Urinary bladder (tissue), 4 donors: ENCODE results near the gene MAP6. TPM values are rescaled to one million over a fixed set of nuclear protein-coding genes. Genes with fewer than 3 reads are reported as not detected.
A peak's percentile ranks its signal among the peaks of the same experiment; 100 is the strongest.

Experiments used
- DNase-seq: peaks from one replicate; pipeline ENCODE4 v3.0.0-alpha.2; 2015; ENCODE audit errors: extremely low spot score
- H3K27ac ChIP-seq: one replicate; pipeline ENCODE4 v1.5.1; 2013; ENCODE audit warnings: low read depth, mild to moderate bottlenecking, moderate library complexity
- H3K36me3 ChIP-seq: one replicate; pipeline ENCODE4 v1.6.1; 2013; ENCODE audit warnings: mild to moderate bottlenecking, moderate library complexity; ENCODE audit not compliant: insufficient read depth
- H3K4me1 ChIP-seq: one replicate; pipeline ENCODE4 v1.6.1; 2013; ENCODE audit warnings: mild to moderate bottlenecking, moderate library complexity; ENCODE audit not compliant: insufficient read depth
- H3K4me3 ChIP-seq: one replicate; pipeline ENCODE4 v1.5.1; 2013; ENCODE audit warnings: low read depth, low read length
- WGBS: extraction: QIAGEN DNeasy Blood & Tissue Kit; methylation state at CpG from one replicate; pipeline ENCODE4 v1.1.7; 2013; 5-methylcytosine and 5-hydroxymethylcytosine counted together
- polyA plus RNA-seq: library from polyadenylated mRNA; stranded (reverse); fragments of 200-250 nt; gene quantifications from one replicate; pipeline ENCODE4 v1.2.3, GENCODE V29; 2013
- total RNA-seq: library from RNA; depleted of rRNA; stranded (reverse); fragments of >200 nt; gene quantifications from one replicate; pipeline ENCODE4 v1.2.3, GENCODE V29; 2014
- donor health status: healthy with polysubstance abuse.
- donor health status: healthy.

MAP6 gene
- total and polyA plus RNA-seq, 2 donors, result 5.6 to 8.0 TPM

DNA sequence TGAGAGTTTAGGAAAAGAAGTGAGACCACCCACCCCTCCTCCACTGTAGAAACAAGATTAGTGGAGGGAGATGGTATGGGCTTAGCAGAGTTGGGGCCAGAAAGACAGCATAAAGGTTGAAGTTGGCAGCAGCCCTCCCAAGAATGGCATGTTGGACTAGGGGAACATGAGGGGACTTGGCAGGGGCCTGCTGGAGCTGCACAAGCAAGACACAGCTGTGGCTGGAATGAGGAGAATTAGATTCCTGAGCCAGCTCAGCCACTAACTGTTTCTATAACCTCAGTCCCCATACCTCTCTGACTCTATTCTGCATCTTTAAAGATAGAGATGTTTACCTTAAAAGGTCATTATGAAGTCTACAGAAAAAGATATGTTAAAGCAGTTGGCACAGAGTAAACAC is 13.2 kb downstream of the MAP6 start:
- no peaks in the 10 kb centered on the region for H3K4me1 ChIP-seq
- no peak for DNase-seq
- H3K27ac ChIP-seq, result no peak overlapping the region
- no peak overlapping the region for H3K4me3 ChIP-seq
- H3K36me3 ChIP-seq, result no peaks in the 10 kb centered on the region

DNA sequence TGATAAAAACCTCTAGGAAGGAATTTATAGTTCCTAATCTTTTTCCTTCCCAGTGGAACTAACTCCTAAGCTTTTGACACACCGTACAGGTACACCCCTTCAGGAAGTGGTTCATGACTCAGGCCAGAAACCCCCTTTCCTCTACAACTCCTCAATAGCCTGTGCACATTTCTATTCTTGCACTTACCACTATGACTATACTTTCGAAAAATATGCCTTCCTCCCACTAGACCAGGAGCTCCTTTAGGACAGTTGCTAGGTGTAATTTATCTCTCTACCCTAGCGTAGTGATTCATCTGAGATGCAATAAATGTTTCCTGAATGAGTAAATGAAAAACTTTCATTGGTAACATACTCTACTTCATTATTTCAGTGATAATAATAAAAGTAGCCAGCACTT is 14.5 kb downstream of the MAP6 start:
- no peak overlapping the region for H3K27ac ChIP-seq
- DNase-seq, result no peak
- no peaks in the 10 kb centered on the region for H3K36me3 ChIP-seq
- H3K4me1 ChIP-seq, result no peaks in the 10 kb centered on the region
- no peak overlapping the region for H3K4me3 ChIP-seq
- 74% methylated on average over 3 of the region's 3 CpGs for WGBS

- no peak for DNase-seq
- WGBS, result 97% methylated on average over 1 of the region's 1 CpG
- Histone ChIP-seq H3K4me3 (no peak overlapping the region), H3K27ac (no peak overlapping the region), H3K36me3 (no peaks in the 10 kb centered on the region), H3K4me1 (no peaks in the 10 kb centered on the region)
These were observed 15.3 kb downstream of the MAP6 start for GRCh38 chr11:75653532-75653931.

DNA sequence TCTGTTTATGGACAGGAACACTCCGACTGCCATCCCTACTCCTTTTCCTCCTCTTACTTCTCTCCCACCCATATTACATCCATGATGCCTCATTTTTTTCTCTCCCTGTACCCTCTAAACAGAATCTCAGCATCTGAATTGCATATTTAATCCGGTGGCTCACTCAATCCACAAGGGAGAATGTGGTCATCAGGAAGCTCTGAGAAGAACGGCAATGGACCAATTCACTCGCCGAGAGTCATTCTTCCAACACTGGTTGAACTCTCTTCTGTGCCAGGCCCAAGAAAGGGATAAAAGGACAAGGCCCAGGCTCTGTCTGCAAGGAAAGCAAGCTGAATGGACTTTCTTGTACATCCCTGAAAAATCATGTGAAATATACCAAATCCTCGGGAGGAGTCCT is 15.9 kb downstream of the MAP6 start:
- H3K4me1 ChIP-seq, result no peaks in the 10 kb centered on the region
- no peaks in the 10 kb centered on the region for H3K36me3 ChIP-seq
- 90% methylated on average over 6 of the region's 6 CpGs for WGBS
- DNase-seq, result no peak
- H3K27ac ChIP-seq, result no peak overlapping the region
- no peak overlapping the region for H3K4me3 ChIP-seq

GRCh38 chr11:75651218-75651617 is 17.6 kb downstream of the MAP6 start:
- Histone ChIP-seq H3K27ac (no peak overlapping the region), H3K36me3 (no peaks in the 10 kb centered on the region), H3K4me1 (no peaks in the 10 kb centered on the region), H3K4me3 (no peak overlapping the region)
- WGBS, result 83% methylated on average over 4 of the region's 4 CpGs
- DNase-seq, result no peak

DNA sequence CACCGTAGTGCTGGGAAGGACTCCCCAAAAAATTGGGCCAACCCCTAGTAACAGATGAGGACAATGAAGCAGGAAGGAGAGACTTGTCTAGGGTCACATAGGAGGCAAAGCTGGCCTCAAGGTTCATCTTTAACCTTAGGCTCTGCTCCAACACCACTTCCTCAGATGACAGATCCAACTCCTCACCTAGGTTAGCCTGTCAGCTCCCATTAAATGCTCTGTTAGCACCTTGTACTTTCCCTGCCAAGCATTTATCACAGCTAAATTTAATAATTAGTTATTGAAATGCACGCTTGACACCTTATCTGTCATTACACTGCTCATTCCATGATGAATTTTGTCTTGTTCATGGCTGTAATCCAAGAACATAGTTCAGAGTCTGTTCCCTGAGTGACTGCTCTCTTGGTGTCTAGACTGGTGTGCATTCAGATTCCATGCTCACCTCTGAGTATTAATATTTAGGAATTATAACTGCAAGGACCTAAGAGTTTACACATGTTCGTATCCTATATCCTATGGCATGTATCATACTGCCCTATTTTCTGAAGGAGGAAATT is 18.6 kb downstream of the MAP6 start:
- no peak overlapping the region for H3K27ac ChIP-seq
- H3K4me1 ChIP-seq, result no peaks in the 10 kb centered on the region
- WGBS, result 97% methylated on average over 3 of the region's 3 CpGs
- no peak overlapping the region for H3K4me3 ChIP-seq
- DNase-seq, result no peak
- H3K36me3 ChIP-seq, result no peaks in the 10 kb centered on the region

DNA sequence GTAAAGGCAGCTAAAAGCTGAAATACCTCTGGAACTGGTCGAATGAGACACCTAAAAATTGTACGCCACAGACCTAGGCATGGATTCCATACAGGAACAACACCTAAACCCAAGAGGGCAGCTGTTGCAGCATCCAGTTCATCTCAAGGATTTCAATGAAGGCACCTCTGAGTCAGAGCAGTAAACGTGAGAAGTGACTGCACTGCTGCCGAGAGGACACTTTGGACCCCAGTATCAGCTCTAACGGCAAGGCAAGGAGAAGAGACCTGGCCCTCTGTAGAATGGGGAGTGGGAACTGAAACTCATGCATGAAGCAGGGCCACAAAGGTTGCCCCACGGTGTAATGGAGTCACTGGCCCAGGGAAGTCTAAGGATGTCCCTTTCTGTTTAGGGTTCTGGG is 23.9 kb downstream of the MAP6 start:
- Histone ChIP-seq H3K4me3 (no peak overlapping the region), H3K4me1 (no peaks in the 10 kb centered on the region), H3K36me3 (no peaks in the 10 kb centered on the region), H3K27ac (no peak overlapping the region)
- no peak for DNase-seq
- WGBS, result 83% methylated on average over 6 of the region's 6 CpGs

GRCh38 chr11:75644370-75644769 is 24.5 kb downstream of the MAP6 start:
- Histone ChIP-seq H3K27ac (no peak overlapping the region), H3K4me1 (no peaks in the 10 kb centered on the region)
- no peak for DNase-seq

DNA sequence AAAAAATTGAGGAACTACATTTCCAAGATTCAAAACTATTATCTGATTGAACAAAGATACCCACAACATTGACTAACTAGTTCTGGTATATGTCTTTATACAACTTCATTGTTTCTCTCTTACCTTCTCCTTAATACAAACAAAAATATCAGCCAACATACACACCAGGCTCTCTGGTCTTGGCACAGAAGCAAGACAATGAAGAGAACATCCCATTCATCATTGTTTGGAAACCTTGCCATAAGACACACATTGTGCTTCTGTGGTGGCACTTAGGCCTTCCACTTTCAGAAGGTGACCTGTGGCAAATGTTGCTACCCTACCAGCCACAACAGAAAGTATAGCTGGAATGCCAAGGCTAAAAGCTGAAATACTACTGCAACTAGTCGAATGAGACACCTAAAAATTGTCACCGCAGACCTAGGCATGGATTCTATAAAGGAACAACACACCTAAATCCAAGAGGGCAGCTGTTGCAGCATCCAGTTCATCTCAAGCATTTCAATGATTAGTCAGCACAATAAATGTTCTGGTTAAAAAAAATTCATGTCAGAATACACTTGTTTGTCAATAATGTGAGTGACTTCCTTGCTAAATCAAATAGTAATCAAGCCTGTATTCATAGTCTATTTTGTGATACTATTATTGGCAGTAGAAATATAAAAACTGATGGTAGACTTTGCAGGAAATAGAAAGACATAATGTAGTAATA is 26.3 kb downstream of the MAP6 start:
- no peaks in the 10 kb centered on the region for H3K4me1 ChIP-seq
- WGBS, result 92% methylated on average over 2 of the region's 2 CpGs
- no peak for DNase-seq
- no peaks in the 10 kb centered on the region for H3K36me3 ChIP-seq
- H3K27ac ChIP-seq, result no peak overlapping the region
- H3K4me3 ChIP-seq, result no peak overlapping the region

More at GRCh38 chr11:75644370-75644769, 24.5 kb downstream of the MAP6 start:
- Histone ChIP-seq H3K36me3 (no peaks in the 10 kb centered on the region), H3K4me3 (no peak overlapping the region)

DNA sequence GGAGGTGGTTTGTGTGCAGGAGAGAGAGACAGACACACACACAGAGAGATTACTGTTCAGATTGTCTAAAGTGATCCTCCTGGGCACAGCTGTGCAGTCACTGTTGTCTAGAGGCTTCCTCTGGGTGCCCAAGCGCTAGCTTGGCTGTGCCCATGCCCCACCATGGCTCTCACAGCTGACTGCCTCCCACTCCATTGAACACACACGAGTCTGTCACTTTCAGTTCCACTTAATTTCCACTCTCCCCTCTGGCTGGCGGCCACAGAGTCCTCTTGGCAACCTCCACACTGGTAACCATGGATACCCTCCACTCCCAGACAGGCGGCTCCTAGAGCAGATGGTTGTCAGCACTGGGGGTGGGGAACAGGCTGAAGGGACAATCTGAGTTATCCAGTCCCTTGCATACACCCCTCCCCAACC is 29.1 kb downstream of the MAP6 start:
- Histone ChIP-seq H3K27ac (no peak overlapping the region), H3K4me3 (no peak overlapping the region), H3K36me3 (no peaks in the 10 kb centered on the region), H3K4me1 (peaks cover 1% of the 10 kb centered on the region)
- WGBS, result 23% methylated on average over 4 of the region's 4 CpGs
- DNase-seq, result peak; percentile 78

DNA sequence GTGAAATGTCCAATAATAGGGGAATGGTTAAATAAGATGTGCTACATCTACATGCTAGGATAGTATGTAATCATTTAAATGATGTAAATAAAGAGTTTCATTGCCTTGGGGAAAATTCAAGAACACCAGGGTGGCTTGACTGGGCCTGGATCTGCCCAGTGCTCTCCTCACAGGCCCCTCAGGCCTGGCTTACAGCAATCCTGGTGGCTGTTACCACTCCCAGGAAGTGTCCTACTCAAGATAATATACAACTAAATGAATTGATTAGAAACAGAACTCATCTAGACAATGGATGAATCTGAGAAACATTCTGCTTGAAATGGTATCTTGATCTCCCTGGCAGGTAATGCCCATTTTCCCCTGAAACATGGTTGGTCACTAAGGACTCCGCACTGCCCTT is 30.8 kb downstream of the MAP6 start:
- 100% methylated on average over 1 of the region's 1 CpG for WGBS
- H3K4me1 ChIP-seq, result peaks cover 1% of the 10 kb centered on the region
- H3K4me3 ChIP-seq, result no peak overlapping the region

DNA sequence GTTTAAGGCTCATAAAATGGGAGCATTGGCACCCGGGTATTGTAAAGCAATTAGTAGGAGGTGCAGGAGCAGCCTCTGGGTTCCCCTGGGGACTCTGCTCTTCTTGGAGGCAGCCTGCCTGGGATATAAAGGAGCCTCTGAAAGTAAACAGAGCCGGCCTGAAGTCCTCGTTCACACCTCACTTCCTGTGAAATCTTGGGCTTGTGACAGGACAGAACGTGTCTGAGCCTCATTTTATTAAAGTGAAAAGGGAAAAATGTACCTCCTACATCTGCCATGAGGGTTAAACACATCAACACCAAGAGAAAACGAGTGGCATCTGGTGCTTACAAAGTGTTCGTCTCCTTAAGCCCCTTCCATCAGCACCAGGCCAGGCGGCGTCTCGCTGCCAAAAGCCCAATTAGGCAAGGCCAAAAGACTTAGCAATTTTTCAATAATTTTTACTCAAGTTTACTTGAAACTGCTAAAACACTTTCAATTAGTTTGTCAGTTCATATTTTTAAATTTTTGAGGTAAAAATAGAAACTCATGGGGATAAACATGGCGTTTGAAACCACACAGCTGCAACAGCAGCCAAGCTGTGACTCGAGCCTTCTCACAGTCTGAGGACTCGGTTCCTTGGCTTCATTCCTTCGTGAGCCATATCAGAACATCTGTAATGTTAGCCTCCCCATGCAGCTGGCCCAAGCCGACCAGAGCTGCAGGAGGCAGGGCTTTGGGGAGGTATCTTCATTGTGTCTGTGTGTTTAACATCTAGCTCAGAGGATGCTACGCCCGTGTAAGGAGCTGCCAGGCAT is 33.6 kb downstream of the MAP6 start:
- H3K4me3 ChIP-seq, result no peak overlapping the region

More for the DNA sequence above, 30.8 kb downstream of the MAP6 start:
- Histone ChIP-seq H3K36me3 (no peaks in the 10 kb centered on the region), H3K27ac (no peak overlapping the region)
- DNase-seq, result no peak

DNA sequence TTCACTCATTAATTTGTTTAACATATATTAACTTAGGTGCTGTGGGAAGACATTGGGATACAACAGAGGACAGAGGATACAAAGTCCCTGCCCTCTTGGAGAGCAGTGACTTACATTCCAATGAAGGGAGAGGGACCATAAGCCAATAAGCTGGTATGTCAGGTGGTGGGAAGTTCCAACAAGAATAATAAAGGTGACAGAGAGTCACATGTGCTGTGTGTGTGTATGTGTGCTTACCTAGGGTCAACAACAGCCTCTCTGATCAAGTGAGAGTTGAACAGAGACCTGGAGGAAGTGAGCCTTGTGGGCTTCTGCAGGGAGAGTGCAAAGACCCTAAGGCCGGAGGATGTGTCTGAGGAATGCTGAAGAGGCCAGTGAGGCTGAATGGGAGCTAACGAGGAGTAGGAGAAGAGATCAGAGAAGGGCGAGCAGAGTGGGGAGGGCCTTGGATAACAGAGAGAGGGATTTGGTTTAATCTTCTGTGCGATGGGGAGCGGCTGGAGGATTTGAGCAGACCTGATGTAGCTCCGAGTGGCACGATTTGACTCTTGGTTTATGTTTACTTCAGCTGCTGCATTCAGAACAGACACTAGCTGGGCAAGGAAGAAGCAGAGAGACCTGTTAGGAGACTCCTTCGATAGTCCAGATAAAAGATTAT is 35.3 kb downstream of the MAP6 start:
- Histone ChIP-seq H3K4me1 (peaks cover 1% of the 10 kb centered on the region), H3K4me3 (no peak overlapping the region), H3K27ac (no peak overlapping the region), H3K36me3 (no peaks in the 10 kb centered on the region)
- WGBS, result 74% methylated on average over 8 of the region's 8 CpGs
- no peak for DNase-seq

More for the DNA sequence above, 33.6 kb downstream of the MAP6 start:
- Histone ChIP-seq H3K27ac (no peak overlapping the region), H3K4me1 (peaks cover 1% of the 10 kb centered on the region), H3K36me3 (no peaks in the 10 kb centered on the region)
- WGBS, result 20% methylated on average over 16 of the region's 16 CpGs
- DNase-seq, result peak; percentile 64
